HCT116 (cell line): ENCODE measurements around the gene MUC21.

Experiments
- CEBPB ChIP-seq: IDR thresholded peaks from 2 replicates; pipeline ENCODE4 v1.6.1; 2012; ENCODE audit warnings: low read depth
- EZH2 ChIP-seq: fragments of 200-600 bp; sonication (generic); IDR thresholded peaks from 2 replicates; pipeline ENCODE4 v1.6.1; 2017; ENCODE audit warnings: antibody characterized with exemption, mixed run types
- POLR2A ChIP-seq: IDR thresholded peaks from 2 replicates; pipeline ENCODE4 v1.7.0; 2011; ENCODE audit warnings: borderline replicate concordance; ENCODE audit not compliant: insufficient read depth, insufficient read length; ENCODE audit errors: extremely low read depth
- POLR2AphosphoS5 ChIP-seq: IDR thresholded peaks from 2 replicates; pipeline ENCODE4 v1.6.1; 2011; ENCODE audit warnings: mild to moderate bottlenecking, low read depth, low read length, moderate library complexity
- SIN3A ChIP-seq: IDR thresholded peaks from 2 replicates; pipeline ENCODE4 v1.6.1; 2012; ENCODE audit warnings: low read depth
- SRF ChIP-seq: IDR thresholded peaks from 2 replicates; pipeline ENCODE4 v1.6.1; 2012; ENCODE audit warnings: low read depth
- ZFX ChIP-seq: fragments of 450-650 bp; IDR thresholded peaks from 2 replicates; pipeline ENCODE4 v1.6.1; 2017
- TF ChIP-seq, protein P1 (sequence below), 3 experiments: fragments of 200-600 bp in 1 of 3; sonication (generic) in 1 of 3; IDR thresholded peaks in 2 of 3; conservative IDR thresholded peaks in 1 of 3; 2 replicates each; pipeline ENCODE4 v1.5.1; 2012 to 2017; ENCODE audit warnings: low read depth in 2 of 3, low read length in 2 of 3, antibody characterized with exemption in 1 of 3, borderline replicate concordance in 1 of 3, control low read depth in 1 of 3, mild to moderate bottlenecking in 1 of 3, mixed read lengths in 1 of 3, mixed run types in 1 of 3, moderate library complexity in 1 of 3; ENCODE audit not compliant: insufficient read depth in 1 of 3

DNA sequence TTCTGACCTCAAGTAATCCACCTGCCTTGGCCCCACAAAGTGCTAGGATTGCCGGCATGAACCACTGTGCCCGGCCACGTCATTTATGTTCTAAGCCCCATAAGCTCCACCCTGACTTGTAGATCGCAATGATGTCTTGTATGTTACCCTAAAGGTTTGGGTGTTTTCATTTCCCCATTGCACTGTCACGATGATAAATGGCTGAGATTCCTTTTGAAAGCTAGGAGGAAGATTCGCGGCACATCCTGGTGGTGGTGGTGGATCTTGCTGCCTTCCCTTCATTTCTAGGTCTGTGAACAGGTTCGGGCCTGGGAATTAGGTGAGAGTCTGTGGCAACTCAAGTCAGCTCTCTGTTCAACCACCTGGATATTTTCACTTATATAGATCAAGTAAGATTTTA lies 55.0 kb downstream of the MUC21 start:
- no peak for TF ChIP-seq SIN3A
- TF ChIP-seq, protein P1, sequence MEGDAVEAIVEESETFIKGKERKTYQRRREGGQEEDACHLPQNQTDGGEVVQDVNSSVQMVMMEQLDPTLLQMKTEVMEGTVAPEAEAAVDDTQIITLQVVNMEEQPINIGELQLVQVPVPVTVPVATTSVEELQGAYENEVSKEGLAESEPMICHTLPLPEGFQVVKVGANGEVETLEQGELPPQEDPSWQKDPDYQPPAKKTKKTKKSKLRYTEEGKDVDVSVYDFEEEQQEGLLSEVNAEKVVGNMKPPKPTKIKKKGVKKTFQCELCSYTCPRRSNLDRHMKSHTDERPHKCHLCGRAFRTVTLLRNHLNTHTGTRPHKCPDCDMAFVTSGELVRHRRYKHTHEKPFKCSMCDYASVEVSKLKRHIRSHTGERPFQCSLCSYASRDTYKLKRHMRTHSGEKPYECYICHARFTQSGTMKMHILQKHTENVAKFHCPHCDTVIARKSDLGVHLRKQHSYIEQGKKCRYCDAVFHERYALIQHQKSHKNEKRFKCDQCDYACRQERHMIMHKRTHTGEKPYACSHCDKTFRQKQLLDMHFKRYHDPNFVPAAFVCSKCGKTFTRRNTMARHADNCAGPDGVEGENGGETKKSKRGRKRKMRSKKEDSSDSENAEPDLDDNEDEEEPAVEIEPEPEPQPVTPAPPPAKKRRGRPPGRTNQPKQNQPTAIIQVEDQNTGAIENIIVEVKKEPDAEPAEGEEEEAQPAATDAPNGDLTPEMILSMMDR (IDR thresholded peaks at IDR 0.05 in 2 of 3, conservative IDR thresholded peaks at IDR 0.05 in 1 of 3; ENCODE audit: borderline replicate concordance in 1 of 3, insufficient read depth in 1 of 3, low read depth in 2 of 3, low read length in 2 of 3): no peak
- no peak for TF ChIP-seq EZH2
- no peak for TF ChIP-seq ZFX
- TF ChIP-seq CEBPB: no peak
- TF ChIP-seq POLR2A: no peak
- TF ChIP-seq POLR2AphosphoS5: no peak
- no peak for TF ChIP-seq SRF
